GM12891 (cell line): ENCODE measurements around the gene JMJD8.

Experiments used
- POLR2A ChIP-seq: IDR thresholded peaks from 2 replicates; pipeline ENCODE4 v1.6.1; 2011; ENCODE audit warnings: low read depth, low read length, control low read depth
- POLR2AphosphoS5 ChIP-seq: IDR thresholded peaks from 2 replicates; pipeline ENCODE4 v1.6.1; 2011; ENCODE audit warnings: low read depth, low read length, control low read depth
- SPI1 ChIP-seq: IDR thresholded peaks from 2 replicates; pipeline ENCODE4 v1.6.1; 2011; ENCODE audit warnings: low read depth, low read length, control low read depth
- TAF1 ChIP-seq: IDR thresholded peaks from 2 replicates; pipeline ENCODE4 v1.6.1; 2011; ENCODE audit warnings: low read depth, low read length, control low read depth

DNA sequence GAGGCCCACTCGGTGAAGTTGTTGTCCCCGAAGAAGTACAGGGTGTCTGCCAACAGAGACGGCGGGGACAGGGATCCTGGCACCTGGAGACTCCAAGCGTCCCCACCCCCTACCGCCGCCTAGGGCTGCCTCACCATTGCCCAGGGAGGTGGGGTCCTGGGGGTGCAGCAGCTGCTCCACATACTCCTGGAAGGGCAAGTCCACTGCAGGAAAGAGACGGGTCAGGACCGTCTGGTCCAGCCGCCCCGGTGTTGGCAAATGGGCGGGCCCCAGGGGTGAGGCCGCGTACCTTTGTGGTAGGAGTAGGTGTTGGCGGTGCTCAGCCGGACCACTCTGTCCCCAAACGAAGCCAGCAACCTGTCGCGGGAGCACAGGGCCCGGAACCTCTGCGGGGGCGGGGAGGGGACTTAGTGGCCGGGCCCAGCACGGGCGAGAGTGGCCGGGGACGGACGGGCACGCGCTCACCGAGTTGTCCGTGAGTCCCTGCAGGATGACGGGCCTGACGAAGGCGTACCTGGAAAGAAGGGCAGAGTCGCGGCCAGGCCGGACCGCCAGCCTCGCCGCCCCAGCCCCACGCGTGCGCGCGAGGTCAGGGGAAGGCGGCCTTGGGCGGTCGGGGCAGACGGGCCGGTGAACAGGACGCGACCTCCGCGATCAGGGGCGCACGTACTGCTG is 601 bp downstream of the JMJD8 start:
- TF ChIP-seq POLR2A (no peak; the same call in 1 of the 2 replicates), SPI1 (no peak), TAF1 (no peak), POLR2AphosphoS5 (no peak)
